EL (cell line): ENCODE data around the gene MSTO1.
"Not testable (repeated sequence)": the region's sequence is repeated elsewhere in the genome, so short reads cannot be mapped to it uniquely, and the experiment has no call there.

Experiments used
- DNase-seq: peaks from one replicate; pipeline ENCODE4 v3.0.0-alpha.2; 2016

The MSTO1 gene

GRCh38 chr1:155609515-155610256, at the start of gene MSTO1:
Gene MSTO1 (plus strand): TSS chr1:155610218. CDS start chr1:155610249, 31 bp downstream.
- DNase-seq: peak; percentile 98

- DNase-seq: not testable (repeated sequence)
Measured at GRCh38 chr1:155561779-155562580, 48.0 kb upstream of the MSTO1 start.

GRCh38 chr1:155562581-155563376, 47.2 kb upstream of the MSTO1 start, which contains the start of gene ASH1L:
Gene ASH1L (minus strand): TSS chr1:155562803. CDS start chr1:155521519, 41,284 bp downstream.
- DNase-seq: peak; percentile 92

GRCh38 chr1:155563377-155564022, 46.5 kb upstream of the MSTO1 start:
- DNase-seq: not testable (repeated sequence)

- DNase-seq: peak; percentile 34
Measured at GRCh38 chr1:155569988-155570592, 39.9 kb upstream of the MSTO1 start.

- no peak for DNase-seq
Measured at GRCh38 chr1:155570593-155570990, 39.4 kb upstream of the MSTO1 start.

GRCh38 chr1:155574077-155574476, 35.9 kb upstream of the MSTO1 start:
- DNase-seq: no peak

- DNase-seq: not testable (repeated sequence)
Measured at GRCh38 chr1:155575608-155576007, 34.4 kb upstream of the MSTO1 start.

- not testable (repeated sequence) for DNase-seq
Measured at GRCh38 chr1:155583846-155584245, 26.2 kb upstream of the MSTO1 start.

- DNase-seq: not testable (repeated sequence)
Measured at GRCh38 chr1:155589282-155589681, 20.7 kb upstream of the MSTO1 start.

- DNase-seq: not testable (repeated sequence)
Measured at GRCh38 chr1:155590516-155591247, 19.3 kb upstream of the MSTO1 start.

GRCh38 chr1:155591770-155592169, 18.2 kb upstream of the MSTO1 start:
- peak; percentile 61 for DNase-seq

GRCh38 chr1:155595877-155596474, 14.0 kb upstream of the MSTO1 start:
- not testable (repeated sequence) for DNase-seq

- no peak for DNase-seq
Measured at GRCh38 chr1:155596864-155597263, 13.2 kb upstream of the MSTO1 start.

GRCh38 chr1:155598842-155599331, 11.1 kb upstream of the MSTO1 start:
- peak; percentile 47 for DNase-seq

- DNase-seq: not testable (repeated sequence)
Measured at GRCh38 chr1:155599828-155600572, 10.0 kb upstream of the MSTO1 start.

GRCh38 chr1:155607708-155608107, 2.3 kb upstream of the MSTO1 start:
- no peak for DNase-seq

- DNase-seq: no peak
Measured at GRCh38 chr1:155608888-155609225, 1.2 kb upstream of the MSTO1 start.

GRCh38 chr1:155610257-155610647, 234 bp downstream of the MSTO1 start:
- DNase-seq: not testable (repeated sequence)

- DNase-seq: not testable (repeated sequence)
Measured at GRCh38 chr1:155613226-155613625, 3.2 kb downstream of the MSTO1 start.
